RWPE2 (cell line): ENCODE measurements around the gene CDK18.
"Not testable (repeated sequence)": the region's sequence is repeated elsewhere in the genome, so short reads cannot be mapped to it uniquely, and the experiment has no call there.

Experiments used
- ATAC-seq: fragments of 200-7000 bp; cut with Tn5 transposase; 3 replicates; pipeline ENCODE4 v1.9.1; 2021; ENCODE audit warnings: low read depth
- DNase-seq: peaks from one replicate; pipeline ENCODE4 v3.0.0-alpha.2; 2020; ENCODE audit warnings: low spot score
- H3K27ac ChIP-seq: fragments of 450-650 bp; 2 replicates; pipeline ENCODE4 v1.5.1; 2017; ENCODE audit warnings: mild to moderate bottlenecking; ENCODE audit not compliant: poor library complexity, severe bottlenecking
- H3K27me3 ChIP-seq: fragments of 250-450 bp; sonication (Bioruptor Pico); 2 replicates; pipeline ENCODE4 v1.5.1; 2021; ENCODE audit warnings: mild to moderate bottlenecking, moderate library complexity; ENCODE audit not compliant: insufficient read depth, poor library complexity, severe bottlenecking
- H3K36me3 ChIP-seq: fragments of 250-450 bp; sonication (Bioruptor Pico); 2 replicates; pipeline ENCODE4 v1.5.1; 2020; ENCODE audit warnings: low read depth, mild to moderate bottlenecking, moderate library complexity
- H3K4me1 ChIP-seq: fragments of 250-450 bp; sonication (Bioruptor Pico); 2 replicates; pipeline ENCODE4 v1.5.1; 2021; ENCODE audit warnings: mild to moderate bottlenecking, moderate library complexity; ENCODE audit not compliant: insufficient read depth, poor library complexity, severe bottlenecking
- H3K4me3 ChIP-seq: fragments of 250-450 bp; sonication (Bioruptor Pico); 2 replicates; pipeline ENCODE4 v1.5.1; 2021; ENCODE audit warnings: mild to moderate bottlenecking, moderate library complexity; ENCODE audit not compliant: severe bottlenecking
- H3K9me3 ChIP-seq: fragments of 250-450 bp; sonication (Bioruptor Pico); 2 replicates; pipeline ENCODE4 v1.5.1; 2021; ENCODE audit warnings: mild to moderate bottlenecking, moderate library complexity; ENCODE audit not compliant: severe bottlenecking
- CTCF ChIP-seq: fragments of 450-650 bp; IDR thresholded peaks from one replicate; pipeline ENCODE4 v1.5.1; 2017; ENCODE audit warnings: mild to moderate bottlenecking, moderate library complexity; ENCODE audit not compliant: poor library complexity, severe bottlenecking

The CDK18 gene

GRCh38 chr1:205475855-205476254 is 28.6 kb upstream of the CDK18 start:
- Histone ChIP-seq H3K4me3 (no peak overlapping the region), H3K27ac (no peak overlapping the region), H3K27me3 (no peaks in the 10 kb centered on the region), H3K9me3 (no peaks in the 10 kb centered on the region), H3K4me1 (peaks cover 13% of the 10 kb centered on the region), H3K36me3 (no peaks in the 10 kb centered on the region)
- DNase-seq (no peak), ATAC-seq (no peak)
- TF ChIP-seq CTCF: no peak

- TF ChIP-seq CTCF: no peak
- Histone ChIP-seq H3K9me3 (no peaks in the 10 kb centered on the region), H3K4me3 (no peak overlapping the region), H3K36me3 (no peaks in the 10 kb centered on the region), H3K27ac (no peak overlapping the region), H3K27me3 (no peaks in the 10 kb centered on the region), H3K4me1 (peaks cover 18% of the 10 kb centered on the region)
- ATAC-seq: no peak
- DNase-seq: no peak
Observed at GRCh38 chr1:205476648-205477047, 27.8 kb upstream of the CDK18 start.

- peak; percentile 13; the same call in 1 of the 3 replicates for ATAC-seq
- H3K4me3 ChIP-seq: no peak overlapping the region
- H3K36me3 ChIP-seq: no peaks in the 10 kb centered on the region
- H3K4me1 ChIP-seq: peaks cover 22% of the 10 kb centered on the region
- no peaks in the 10 kb centered on the region for H3K9me3 ChIP-seq
- DNase-seq: no peak
- peak overlapping the region; percentile 80 for H3K27ac ChIP-seq
- no peak for TF ChIP-seq CTCF
- no peaks in the 10 kb centered on the region for H3K27me3 ChIP-seq
Observed at GRCh38 chr1:205477121-205477758, 27.2 kb upstream of the CDK18 start.

- H3K4me1 ChIP-seq: peaks cover 22% of the 10 kb centered on the region
- peak overlapping the region; percentile 80 for H3K27ac ChIP-seq
- no peaks in the 10 kb centered on the region for H3K36me3 ChIP-seq
- no peak for TF ChIP-seq CTCF
- no peaks in the 10 kb centered on the region for H3K27me3 ChIP-seq
- no peaks in the 10 kb centered on the region for H3K9me3 ChIP-seq
- peak; percentile 88 for ATAC-seq
- DNase-seq: peak; percentile 91
- H3K4me3 ChIP-seq: no peak overlapping the region
Observed at GRCh38 chr1:205477759-205478247, 26.7 kb upstream of the CDK18 start.

GRCh38 chr1:205478985-205479384 is 25.5 kb upstream of the CDK18 start:
- peak overlapping the region; percentile 80 for H3K27ac ChIP-seq
- not testable (repeated sequence) for H3K36me3 ChIP-seq, H3K27me3 ChIP-seq, H3K9me3 ChIP-seq, DNase-seq, ATAC-seq, H3K4me3 ChIP-seq
- H3K4me1 ChIP-seq: peaks cover 22% of the 10 kb centered on the region
